KOPT-K1 (cell line): ENCODE data around the gene POMZP3.
"Not testable (repeated sequence)": the region's sequence is repeated elsewhere in the genome, so short reads cannot be mapped to it uniquely, and the experiment has no call there.

Experiments
- H3K27ac ChIP-seq: fragments of 200-600 bp; sonication (generic); 2 replicates; pipeline ENCODE4 v1.5.1; 2016; ENCODE audit warnings: antibody characterized with exemption, mild to moderate bottlenecking, low read depth, low read length; ENCODE audit not compliant: poor library complexity, severe bottlenecking
- H3K36me3 ChIP-seq: fragments of 200-600 bp; sonication (generic); 2 replicates; pipeline ENCODE4 v1.5.1; 2017; ENCODE audit warnings: antibody characterized with exemption, mild to moderate bottlenecking, low read length, moderate library complexity; ENCODE audit not compliant: insufficient read depth
- H3K9me3 ChIP-seq: fragments of 200-600 bp; sonication (generic); 2 replicates; pipeline ENCODE4 v1.5.1; 2017; ENCODE audit warnings: antibody characterized with exemption, low read length, mild to moderate bottlenecking; ENCODE audit not compliant: insufficient read depth, poor library complexity, severe bottlenecking

The POMZP3 gene

DNA sequence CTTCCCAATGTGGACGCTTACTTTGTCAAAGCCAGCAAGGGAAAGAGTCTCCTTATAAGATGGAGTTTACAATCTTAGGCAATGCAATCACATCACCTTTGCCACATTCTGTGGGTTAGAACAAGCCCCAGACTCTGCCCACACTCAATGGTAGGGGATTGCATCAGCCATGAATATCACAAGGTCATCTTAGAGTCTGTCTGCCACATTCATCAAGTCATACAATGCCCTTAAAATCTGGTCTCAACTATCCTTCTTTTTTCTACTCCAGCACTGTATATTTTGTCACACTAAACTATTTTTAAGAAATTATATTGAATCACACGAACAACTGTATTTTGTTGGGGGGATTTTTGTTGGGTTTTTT is 27.0 kb downstream of the POMZP3 start:
- H3K27ac ChIP-seq, H3K36me3 ChIP-seq, H3K9me3 ChIP-seq: not testable (repeated sequence)

DNA sequence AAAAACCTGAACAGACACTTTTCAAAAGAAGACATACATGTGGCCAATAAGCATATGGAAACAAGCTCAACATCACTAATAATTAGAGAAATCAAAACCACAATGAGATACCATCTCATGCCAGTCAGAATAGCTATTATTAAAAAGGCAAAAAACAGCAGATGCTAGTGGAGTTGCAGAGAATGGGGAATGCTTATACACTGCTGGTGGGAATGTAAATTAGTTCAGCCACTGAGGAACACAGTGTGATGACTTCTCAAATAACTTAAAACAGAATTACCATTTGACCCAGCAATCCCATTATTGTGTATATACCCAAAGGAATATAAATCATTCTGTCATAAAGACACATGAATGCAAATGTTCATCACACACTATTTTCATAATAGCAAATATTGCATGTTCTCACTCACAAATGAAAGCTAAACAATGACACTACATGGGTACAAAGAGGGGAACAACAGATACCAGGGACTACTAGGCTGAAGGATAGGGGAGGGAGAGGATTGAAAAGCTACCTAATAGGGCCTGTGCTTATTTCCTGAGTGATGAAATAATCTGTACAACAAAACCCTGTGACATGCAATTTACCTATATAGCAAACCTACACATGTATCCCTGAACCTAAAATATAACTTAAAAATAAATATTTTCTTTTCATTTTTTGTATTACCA is 28.4 kb downstream of the POMZP3 start:
- H3K27ac ChIP-seq, H3K9me3 ChIP-seq, H3K36me3 ChIP-seq: not testable (repeated sequence)

DNA sequence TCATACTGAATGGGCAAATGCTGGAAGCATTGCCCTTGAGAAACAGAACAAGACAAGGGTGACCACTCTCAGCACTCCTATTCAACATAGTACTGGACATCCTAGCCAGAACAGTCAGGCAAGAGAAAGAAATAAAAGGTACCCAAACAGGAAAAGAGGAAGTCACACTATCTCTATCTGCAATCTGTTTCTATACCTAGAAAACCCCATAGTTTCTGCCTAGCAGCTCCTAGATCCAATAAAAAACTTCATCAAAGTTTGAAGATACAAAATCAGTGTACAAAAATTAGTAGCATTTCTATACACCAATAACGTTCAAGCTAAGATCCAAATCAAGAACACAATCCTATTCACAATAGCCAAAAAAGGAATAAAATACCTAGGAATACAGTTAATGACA is 29.8 kb downstream of the POMZP3 start:
- not testable (repeated sequence) for H3K9me3 ChIP-seq, H3K36me3 ChIP-seq, H3K27ac ChIP-seq

DNA sequence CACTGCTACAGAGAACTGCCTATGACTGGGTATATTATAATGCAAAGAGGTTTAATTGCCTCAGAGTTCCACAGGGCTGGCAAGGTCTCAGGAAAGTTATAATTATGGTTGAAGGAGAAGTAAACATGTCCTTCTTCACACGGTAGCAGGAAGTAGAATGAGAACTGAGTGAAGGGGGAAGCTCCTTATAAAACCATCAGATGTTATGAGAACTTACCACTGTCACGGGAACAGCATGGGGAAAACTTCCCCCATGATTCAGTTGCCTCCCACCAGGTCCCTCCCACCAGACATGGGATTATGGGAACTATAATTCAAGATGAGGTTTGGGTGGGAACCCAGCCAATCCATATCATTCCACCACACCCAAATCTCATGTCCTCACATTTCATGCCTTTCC is 34.4 kb downstream of the POMZP3 start:
- H3K9me3 ChIP-seq, H3K27ac ChIP-seq: not testable (repeated sequence)
- peaks cover 12% of the 10 kb centered on the region; the same call in 1 of the 2 replicates for H3K36me3 ChIP-seq

DNA sequence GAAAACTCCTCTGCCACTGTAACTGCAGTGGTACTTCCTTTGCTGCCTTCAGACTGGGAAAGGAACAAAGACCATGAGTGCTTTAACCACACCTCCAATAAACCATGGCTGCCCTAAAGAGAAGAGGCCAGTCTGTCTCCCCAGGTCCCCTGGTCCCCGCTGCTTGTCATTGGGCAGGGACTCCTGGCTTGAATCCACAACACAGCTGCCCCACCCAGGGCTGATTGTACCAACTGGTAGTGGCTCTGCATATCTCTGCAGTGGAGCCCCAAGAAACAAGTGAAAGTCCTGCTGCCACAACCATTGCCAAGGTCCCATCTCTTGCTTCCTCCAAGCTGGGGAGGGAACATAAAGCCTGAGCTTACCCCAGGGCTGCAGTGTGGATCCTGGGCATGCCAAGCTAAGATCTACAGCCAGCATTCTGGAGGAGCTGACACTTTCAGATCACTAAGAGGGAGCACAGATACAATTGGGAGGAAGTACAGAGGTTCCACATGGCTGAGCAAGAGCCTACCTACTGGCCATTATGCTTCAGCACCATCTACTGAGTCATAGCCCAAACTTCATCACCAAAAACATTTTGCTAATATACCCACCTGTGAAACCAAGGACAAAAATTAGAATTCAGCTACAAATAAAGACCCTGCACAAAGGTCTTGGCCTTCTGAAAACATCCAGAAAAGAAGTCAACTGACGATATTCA is 35.3 kb downstream of the POMZP3 start:
- H3K36me3 ChIP-seq, result peaks cover 12% of the 10 kb centered on the region; the same call in 1 of the 2 replicates
- not testable (repeated sequence) for H3K27ac ChIP-seq, H3K9me3 ChIP-seq

DNA sequence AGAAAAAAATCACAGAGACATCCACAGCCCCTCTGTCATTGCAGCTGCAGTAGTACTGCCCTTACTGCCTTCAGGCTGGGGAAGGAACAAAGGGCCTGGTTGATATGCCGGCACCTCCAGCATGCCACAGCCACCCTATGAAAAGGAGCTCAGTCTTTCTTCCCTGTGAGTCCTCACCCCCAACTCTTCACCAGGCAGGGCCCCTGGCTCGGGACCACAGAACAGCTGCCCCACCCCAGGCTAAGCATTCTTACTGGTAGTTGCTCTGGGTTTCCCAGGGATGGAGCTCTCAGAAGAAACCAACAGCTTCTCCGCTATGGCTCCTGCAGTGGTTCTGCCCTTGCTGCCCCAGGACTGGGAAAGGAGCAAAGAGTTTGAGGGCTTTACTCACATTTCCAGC is 36.0 kb downstream of the POMZP3 start:
- peaks cover 12% of the 10 kb centered on the region; the same call in 1 of the 2 replicates for H3K36me3 ChIP-seq
- H3K9me3 ChIP-seq, H3K27ac ChIP-seq: not testable (repeated sequence)

DNA sequence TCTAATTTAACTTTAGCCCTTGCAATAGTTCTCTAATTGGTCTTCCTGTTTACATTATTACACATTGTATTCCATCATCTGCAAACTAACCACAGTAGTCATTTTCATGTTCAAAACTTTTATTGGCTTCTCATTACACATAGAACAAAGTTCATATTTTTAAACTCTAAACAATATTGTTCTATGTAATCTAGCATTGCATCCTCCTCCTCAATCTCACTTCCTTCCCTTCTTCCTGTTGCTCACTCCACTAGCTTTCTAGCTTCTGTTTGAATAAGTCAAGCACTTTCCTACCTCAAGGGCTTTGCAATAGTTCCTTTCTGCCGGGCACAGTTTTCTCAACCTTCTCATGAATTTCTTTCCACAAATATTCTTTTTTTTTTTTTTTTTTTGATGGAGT is 38.5 kb downstream of the POMZP3 start:
- H3K27ac ChIP-seq, result not testable (repeated sequence)
- peaks cover 12% of the 10 kb centered on the region; the same call in 1 of the 2 replicates for H3K36me3 ChIP-seq

DNA sequence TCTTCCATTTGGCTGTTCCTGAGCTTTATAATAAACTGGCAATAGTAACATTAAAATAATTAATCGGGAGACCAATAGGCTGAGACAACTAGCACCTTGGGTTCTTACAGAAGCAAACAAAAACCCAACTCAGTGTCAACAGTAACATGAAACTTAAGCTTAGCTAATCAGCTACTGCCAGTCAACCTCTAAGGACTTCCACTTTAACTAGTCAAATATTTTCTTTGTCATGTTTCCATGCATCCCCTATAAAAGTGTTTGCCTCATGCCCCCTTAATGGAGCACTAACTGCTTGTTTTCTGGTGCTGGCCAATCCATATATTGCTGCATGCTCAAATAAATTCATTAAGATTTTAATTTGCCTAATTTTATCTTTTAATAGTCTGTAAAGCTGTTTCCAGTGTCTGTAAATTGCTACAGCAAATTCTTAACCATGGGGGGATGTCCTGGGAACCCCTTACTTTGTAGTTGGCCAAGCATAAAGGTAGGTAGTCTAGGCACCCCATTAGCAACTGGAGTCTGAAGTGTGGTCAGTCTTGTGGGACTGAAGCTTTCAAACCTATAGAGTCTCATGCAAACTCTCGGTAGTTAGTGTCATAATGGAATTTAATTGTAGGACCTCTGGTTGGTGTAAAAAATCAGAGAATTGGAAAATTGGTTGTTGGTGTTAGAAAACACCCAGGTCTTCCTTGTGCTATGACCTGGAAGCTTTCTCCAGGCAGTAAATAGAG is 40.3 kb downstream of the POMZP3 start:
- not testable (repeated sequence) for H3K36me3 ChIP-seq, H3K9me3 ChIP-seq, H3K27ac ChIP-seq

More for the DNA sequence above, 38.5 kb downstream of the POMZP3 start:
- not testable (repeated sequence) for H3K9me3 ChIP-seq

DNA sequence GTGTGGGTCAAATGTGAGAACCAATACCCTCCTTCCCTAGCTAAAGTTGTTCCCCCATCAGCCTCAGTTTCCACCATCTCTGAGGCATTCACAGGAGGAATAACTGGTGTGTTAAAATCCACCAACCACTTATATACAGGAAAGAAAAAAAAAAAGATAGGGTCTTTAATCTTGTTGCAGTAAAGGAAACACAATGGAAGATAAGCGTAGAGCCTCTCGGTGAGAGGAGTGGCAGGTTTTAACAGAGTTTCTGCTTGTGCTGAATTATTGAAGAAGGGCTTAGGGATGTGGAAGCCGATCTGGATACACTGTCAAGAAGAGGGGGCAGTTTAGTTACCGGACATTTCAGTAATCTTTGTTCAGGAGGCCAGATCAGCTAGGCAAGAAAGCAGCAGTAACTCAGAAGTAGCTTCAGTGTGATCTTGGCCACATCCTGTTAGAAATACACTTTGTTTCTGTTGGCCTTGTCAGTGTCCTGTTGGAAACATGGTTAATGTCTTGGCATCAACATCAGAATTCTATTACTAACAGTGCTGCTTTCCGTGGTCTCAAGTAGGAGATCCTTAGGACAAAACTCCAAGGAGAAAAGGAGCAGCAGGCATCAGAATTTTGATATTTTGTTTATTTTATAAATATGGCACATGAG is 43.3 kb downstream of the POMZP3 start:
- H3K36me3 ChIP-seq, H3K9me3 ChIP-seq, H3K27ac ChIP-seq: not testable (repeated sequence)

DNA sequence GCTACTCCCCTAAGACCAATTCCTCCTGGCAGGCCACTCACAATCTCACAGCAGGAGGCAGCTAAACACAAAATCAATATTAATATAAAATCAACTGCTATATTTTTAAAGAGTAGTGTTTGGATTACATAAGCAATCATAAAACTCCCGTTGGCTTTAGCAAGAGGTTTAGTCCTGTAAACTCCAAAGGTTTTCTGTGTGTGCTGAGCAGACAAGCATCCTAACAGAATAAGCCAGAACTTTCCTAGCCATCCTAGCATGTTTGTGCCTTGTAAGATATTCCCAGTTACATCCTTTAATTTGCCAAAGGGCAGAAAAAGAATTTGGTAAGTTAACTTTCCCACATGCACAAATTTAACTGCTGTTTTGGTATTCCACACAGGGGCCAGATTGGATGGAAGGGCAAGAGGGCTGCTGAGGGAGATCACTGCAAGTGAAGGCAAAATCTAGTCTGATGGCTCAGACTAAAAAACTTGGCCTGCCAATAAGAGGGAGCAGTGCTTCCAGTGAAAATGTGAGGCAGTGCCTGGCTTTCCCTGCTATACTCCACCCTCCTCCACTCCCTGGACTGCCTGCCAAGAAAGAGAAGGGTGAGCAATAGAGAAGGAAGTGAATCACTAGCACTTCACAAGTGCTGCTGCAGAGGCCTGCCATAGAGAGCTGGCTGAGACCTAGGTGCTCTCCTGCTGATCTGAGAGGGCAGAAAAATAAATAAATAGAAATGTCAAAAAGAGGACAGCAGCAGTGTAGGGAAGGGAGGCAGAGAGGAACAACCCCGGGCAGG is 44.0 kb downstream of the POMZP3 start:
- not testable (repeated sequence) for H3K27ac ChIP-seq, H3K36me3 ChIP-seq, H3K9me3 ChIP-seq

DNA sequence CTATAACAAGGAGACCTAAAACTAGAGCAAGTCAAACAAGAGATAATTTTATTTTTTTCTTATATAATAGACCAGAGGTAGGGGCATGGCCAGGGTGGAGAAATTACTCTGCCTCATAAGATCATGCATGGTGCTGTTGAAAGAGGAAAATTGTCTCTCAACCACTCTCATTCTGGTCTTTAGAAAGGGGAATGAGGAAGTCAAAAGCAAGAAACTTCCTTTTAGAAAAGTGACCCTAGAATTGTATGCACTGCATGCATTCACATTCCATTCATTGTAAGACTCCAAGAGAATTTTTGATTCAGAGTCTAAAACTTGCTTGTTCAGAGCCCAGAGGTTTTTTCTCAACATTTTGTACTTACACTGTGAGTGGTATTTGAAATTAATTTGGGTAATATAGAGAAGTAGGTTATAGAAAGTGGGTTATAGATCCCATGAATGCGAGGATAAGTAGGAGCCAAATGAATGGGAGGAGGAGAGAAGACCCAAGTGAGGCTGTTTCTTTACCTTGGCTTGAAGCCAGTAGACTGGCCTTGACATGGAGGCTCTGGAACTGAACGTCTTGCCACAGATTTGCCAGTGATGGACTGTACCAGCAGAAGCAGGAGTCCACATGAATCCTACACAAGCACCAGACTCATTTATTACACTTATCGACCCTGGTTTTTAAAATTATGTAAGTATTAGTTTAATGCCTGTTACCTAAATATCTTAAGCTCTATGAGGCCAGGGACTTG is 51.0 kb downstream of the POMZP3 start:
- not testable (repeated sequence) for H3K9me3 ChIP-seq, H3K36me3 ChIP-seq, H3K27ac ChIP-seq

DNA sequence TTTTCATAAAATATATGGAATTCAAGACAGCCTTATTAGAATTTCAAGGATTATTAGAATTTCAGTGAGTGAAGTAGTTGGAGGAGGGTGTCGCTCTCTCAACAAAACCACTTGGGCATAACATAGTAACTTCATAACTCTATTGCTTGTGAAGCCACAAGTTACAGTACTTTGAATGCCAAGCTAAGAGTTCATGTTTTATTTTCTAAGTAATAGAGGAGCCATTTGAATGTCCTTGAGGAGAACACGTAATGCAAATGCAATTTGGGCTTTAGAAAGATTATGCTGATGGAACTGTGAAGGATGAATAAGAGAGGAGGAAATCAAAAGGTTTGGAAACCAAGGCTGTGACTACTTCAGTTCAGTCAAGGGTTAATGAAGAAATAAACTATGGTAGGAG is 51.6 kb downstream of the POMZP3 start:
- H3K27ac ChIP-seq, H3K36me3 ChIP-seq, H3K9me3 ChIP-seq: not testable (repeated sequence)

DNA sequence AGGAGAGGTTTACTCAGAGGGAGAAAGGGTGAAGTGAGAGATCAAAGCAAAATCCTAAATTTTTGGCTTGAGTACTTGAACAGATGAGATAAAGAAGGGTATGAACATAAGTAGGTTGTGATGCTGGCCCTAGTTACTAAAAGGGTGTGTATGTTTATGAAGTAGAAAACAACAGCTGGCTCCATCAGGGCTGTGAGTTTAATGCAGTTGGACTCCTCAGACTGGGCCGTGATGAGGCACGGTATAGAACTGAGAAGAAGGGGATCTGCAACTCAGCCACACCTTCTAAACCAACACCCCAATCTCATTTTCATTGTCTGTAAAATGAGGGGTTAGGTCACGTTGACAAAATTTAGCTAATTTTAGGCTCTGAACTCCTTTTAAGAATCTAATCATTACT is 54.8 kb downstream of the POMZP3 start:
- H3K27ac ChIP-seq, H3K9me3 ChIP-seq: not testable (repeated sequence)
- H3K36me3 ChIP-seq, result peaks cover 12% of the 10 kb centered on the region

DNA sequence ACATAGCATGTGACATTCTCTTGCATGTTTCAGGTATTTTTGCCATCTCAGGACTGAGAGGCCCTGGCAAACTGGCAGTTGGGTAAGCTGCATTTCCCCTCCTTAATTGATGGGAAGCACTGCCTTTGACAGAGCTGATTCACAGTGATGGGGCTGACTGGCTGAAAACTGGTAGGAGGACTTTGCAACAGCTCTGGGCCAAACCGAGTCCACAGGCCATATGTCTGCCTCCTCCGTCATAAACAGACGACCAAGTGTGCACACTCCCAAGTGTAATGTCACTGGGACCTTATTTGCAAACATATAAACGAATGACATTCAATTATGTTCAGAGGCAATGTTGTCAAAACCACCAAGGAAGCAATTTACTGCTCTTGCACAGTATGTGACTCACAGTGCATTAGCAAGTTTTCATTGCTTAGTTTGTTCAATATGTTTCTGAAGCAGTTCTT is 56.7 kb downstream of the POMZP3 start:
- not testable (repeated sequence) for H3K9me3 ChIP-seq, H3K27ac ChIP-seq
- H3K36me3 ChIP-seq, result peaks cover 12% of the 10 kb centered on the region
